ENCODE measurements around the gene CNIH3. TPM values are rescaled to one million over a fixed set of nuclear protein-coding genes. Genes with fewer than 3 reads are reported as not detected.

The CNIH3 gene
- total and polyA plus RNA-seq, 2 donors (not counting 1 experiment from before 2014, with no cell fraction given), result 3.7 to 28.1 TPM

DNA sequence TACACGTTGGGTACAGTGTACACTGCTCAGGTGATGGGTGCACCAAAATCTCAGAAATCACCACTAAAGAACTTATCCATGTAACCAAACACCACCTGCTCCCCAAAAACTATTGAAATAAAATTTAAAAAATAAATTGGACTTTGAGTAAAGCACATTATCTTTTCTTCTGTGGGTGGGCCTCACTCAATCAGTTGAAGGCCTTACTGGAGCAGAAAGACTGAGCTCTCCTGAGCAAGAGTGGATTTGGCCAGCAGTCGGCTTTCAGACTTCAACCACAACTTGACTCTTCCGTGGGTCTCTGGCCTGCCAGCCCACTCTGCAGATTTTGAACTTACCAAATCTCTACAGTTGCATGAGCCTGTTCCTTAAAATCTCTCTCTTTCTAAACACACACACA, 78.9 kb downstream of the CNIH3 start:
- no peak overlapping the region for H3K27ac ChIP-seq (ENCODE audit: insufficient read depth, low read length)
- H3K4me1 ChIP-seq (ENCODE audit: control insufficient read depth, extremely low read depth, insufficient read depth, low read length), result no peaks in the 10 kb centered on the region
- H3K9me3 ChIP-seq (ENCODE audit: control insufficient read depth, insufficient read depth, low read depth, low read length), result no peaks in the 10 kb centered on the region
- no peak overlapping the region for H2AFZ ChIP-seq (ENCODE audit: low read length)
- no peak overlapping the region for H3K4me2 ChIP-seq (ENCODE audit: extremely low read depth, insufficient read depth, low read length)
- DNase-seq (ENCODE audit: low read depth in 2 of 2), result no peak
- no peaks in the 10 kb centered on the region for H4K20me1 ChIP-seq (ENCODE audit: control insufficient read depth, extremely low read depth, insufficient read depth, low read length)
- H3K79me2 ChIP-seq (ENCODE audit: control insufficient read depth, insufficient read depth, low read length), result no peaks in the 10 kb centered on the region
- no peak overlapping the region for H3K9ac ChIP-seq (ENCODE audit: insufficient read depth, low read length)
- TF ChIP-seq CTCF (conservative IDR thresholded peaks at IDR 0.05 in 1 of 2, IDR thresholded peaks at IDR 0.05 in 1 of 2; ENCODE audit: low read depth in 1 of 2, low read length in 2 of 2) (no peak), EZH2 (IDR thresholded peaks at IDR 0.05; ENCODE audit: low read length, missing control alignments) (no peak)
- no peak overlapping the region for H3K4me3 ChIP-seq (replicated peaks in 1 of 4; ENCODE audit: control extremely low read depth in 1 of 4, insufficient read depth in 1 of 4, low read depth in 3 of 4, low read length in 4 of 4)
- H3K36me3 ChIP-seq (ENCODE audit: control insufficient read depth, insufficient read depth, low read length), result no peaks in the 10 kb centered on the region
- no peaks in the 10 kb centered on the region for H3K27me3 ChIP-seq (ENCODE audit: control insufficient read depth, insufficient read depth, low read length)

GRCh38 chr1:224696021-224696420, 79.9 kb downstream of the CNIH3 start:
- H3K27ac ChIP-seq (ENCODE audit: insufficient read depth, low read length), result no peak overlapping the region
- no peaks in the 10 kb centered on the region for H3K36me3 ChIP-seq (ENCODE audit: control insufficient read depth, insufficient read depth, low read length)
- no peak overlapping the region for H3K9ac ChIP-seq (ENCODE audit: insufficient read depth, low read length)
- no peak for DNase-seq (ENCODE audit: low read depth in 2 of 2)
- no peaks in the 10 kb centered on the region for H4K20me1 ChIP-seq (ENCODE audit: control insufficient read depth, extremely low read depth, insufficient read depth, low read length)
- H3K27me3 ChIP-seq (ENCODE audit: control insufficient read depth, insufficient read depth, low read length), result no peaks in the 10 kb centered on the region
- H3K79me2 ChIP-seq (ENCODE audit: control insufficient read depth, insufficient read depth, low read length), result no peaks in the 10 kb centered on the region
- no peak for TF ChIP-seq CTCF (conservative IDR thresholded peaks at IDR 0.05 in 1 of 2, IDR thresholded peaks at IDR 0.05 in 1 of 2; ENCODE audit: low read depth in 1 of 2, low read length in 2 of 2)
- TF ChIP-seq EZH2 (IDR thresholded peaks at IDR 0.05; ENCODE audit: low read length, missing control alignments), result no peak
- no peak overlapping the region for H3K4me3 ChIP-seq (replicated peaks in 1 of 4; ENCODE audit: control extremely low read depth in 1 of 4, insufficient read depth in 1 of 4, low read depth in 3 of 4, low read length in 4 of 4)
- H2AFZ ChIP-seq (ENCODE audit: low read length), result no peak overlapping the region
- H3K4me1 ChIP-seq (ENCODE audit: control insufficient read depth, extremely low read depth, insufficient read depth, low read length), result no peaks in the 10 kb centered on the region
- H3K4me2 ChIP-seq (ENCODE audit: extremely low read depth, insufficient read depth, low read length), result no peak overlapping the region
- no peaks in the 10 kb centered on the region for H3K9me3 ChIP-seq (ENCODE audit: control insufficient read depth, insufficient read depth, low read depth, low read length)

GRCh38 chr1:224696891-224697765, 81.0 kb downstream of the CNIH3 start:
- DNase-seq (ENCODE audit: low read depth in 2 of 2), result peak; percentile 77 to 83
- Histone ChIP-seq H3K27ac (ENCODE audit: insufficient read depth, low read length) (no peak overlapping the region), H3K9me3 (ENCODE audit: control insufficient read depth, insufficient read depth, low read depth, low read length) (no peaks in the 10 kb centered on the region), H3K27me3 (ENCODE audit: control insufficient read depth, insufficient read depth, low read length) (no peaks in the 10 kb centered on the region), H3K79me2 (ENCODE audit: control insufficient read depth, insufficient read depth, low read length) (no peaks in the 10 kb centered on the region), H3K36me3 (ENCODE audit: control insufficient read depth, insufficient read depth, low read length) (no peaks in the 10 kb centered on the region), H2AFZ (ENCODE audit: low read length) (no peak overlapping the region), H3K4me2 (ENCODE audit: extremely low read depth, insufficient read depth, low read length) (peak overlapping the region; percentile 13), H3K9ac (ENCODE audit: insufficient read depth, low read length) (no peak overlapping the region), H4K20me1 (ENCODE audit: control insufficient read depth, extremely low read depth, insufficient read depth, low read length) (no peaks in the 10 kb centered on the region), H3K4me3 (replicated peaks in 1 of 4; ENCODE audit: control extremely low read depth in 1 of 4, insufficient read depth in 1 of 4, low read depth in 3 of 4, low read length in 4 of 4) (no peak overlapping the region), H3K4me1 (ENCODE audit: control insufficient read depth, extremely low read depth, insufficient read depth, low read length) (no peaks in the 10 kb centered on the region)
- TF ChIP-seq EZH2 (IDR thresholded peaks at IDR 0.05; ENCODE audit: low read length, missing control alignments), result no peak
- TF ChIP-seq CTCF (conservative IDR thresholded peaks at IDR 0.05 in 1 of 2, IDR thresholded peaks at IDR 0.05 in 1 of 2; ENCODE audit: low read depth in 1 of 2, low read length in 2 of 2), result no peak

All from fibroblast of lung (primary cell).